ENCODE results near the gene EVA1B. TPM values are rescaled to one million over a fixed set of nuclear protein-coding genes. Genes with fewer than 3 reads are reported as not detected.
A peak's percentile ranks its signal among the peaks of the same experiment; 100 is the strongest.

EVA1B gene
- total RNA-seq, 1 experiment from 2014 or later: 32.0 TPM

DNA sequence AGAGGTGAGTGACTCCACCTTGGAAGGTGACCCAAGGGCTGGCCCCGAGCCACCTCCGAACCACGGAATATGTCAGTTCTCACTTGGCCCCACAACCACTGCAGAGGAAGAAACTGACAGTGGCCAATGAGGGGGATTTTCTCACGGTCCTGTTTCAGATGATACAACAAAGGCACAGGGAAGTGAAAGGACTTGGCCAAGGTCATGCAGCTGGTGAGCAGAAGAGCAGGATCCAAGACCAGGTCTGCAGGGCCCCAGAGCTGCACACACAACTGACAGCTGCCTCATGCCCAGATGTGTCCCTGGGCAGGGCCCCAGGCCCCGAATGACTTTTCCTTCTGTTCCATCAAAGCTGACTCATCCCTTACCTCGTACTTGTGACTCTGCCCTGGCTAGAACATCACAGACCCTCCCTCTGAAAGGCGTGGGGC is 25.8 kb upstream of the EVA1B start:
- POLR2A ChIA-PET: interaction anchor here (0.9 kb wide), 1 partner anchor 11 kb away, joined by 3 read pairs; no protein-coding TSS in a partner anchor
- H3K27ac Mint-ChIP-seq: peak overlapping the region; percentile 19; the same call in 1 of the 2 replicates
- no peaks in the 10 kb centered on the region for H3K9me3 Mint-ChIP-seq
- DNase-seq (ENCODE audit: low spot score): no peak
- ATAC-seq: no peak
- H3K36me3 Mint-ChIP-seq: peaks cover 27% of the 10 kb centered on the region
- H3K27me3 Mint-ChIP-seq (ENCODE audit: low read depth): no peaks in the 10 kb centered on the region
- peaks cover 8% of the 10 kb centered on the region for H3K4me1 Mint-ChIP-seq
- no peak overlapping the region for H3K4me3 Mint-ChIP-seq
- TF ChIP-seq, protein P1, sequence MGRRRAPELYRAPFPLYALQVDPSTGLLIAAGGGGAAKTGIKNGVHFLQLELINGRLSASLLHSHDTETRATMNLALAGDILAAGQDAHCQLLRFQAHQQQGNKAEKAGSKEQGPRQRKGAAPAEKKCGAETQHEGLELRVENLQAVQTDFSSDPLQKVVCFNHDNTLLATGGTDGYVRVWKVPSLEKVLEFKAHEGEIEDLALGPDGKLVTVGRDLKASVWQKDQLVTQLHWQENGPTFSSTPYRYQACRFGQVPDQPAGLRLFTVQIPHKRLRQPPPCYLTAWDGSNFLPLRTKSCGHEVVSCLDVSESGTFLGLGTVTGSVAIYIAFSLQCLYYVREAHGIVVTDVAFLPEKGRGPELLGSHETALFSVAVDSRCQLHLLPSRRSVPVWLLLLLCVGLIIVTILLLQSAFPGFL (CRISPR knock-in tag; IDR thresholded peaks at IDR 0.05; ENCODE audit: borderline replicate concordance): no peak
- no peak for TF ChIP-seq ZNF219 (CRISPR knock-in tag; IDR thresholded peaks at IDR 0.05; ENCODE audit: borderline replicate concordance)
- TF ChIP-seq, protein P2, sequence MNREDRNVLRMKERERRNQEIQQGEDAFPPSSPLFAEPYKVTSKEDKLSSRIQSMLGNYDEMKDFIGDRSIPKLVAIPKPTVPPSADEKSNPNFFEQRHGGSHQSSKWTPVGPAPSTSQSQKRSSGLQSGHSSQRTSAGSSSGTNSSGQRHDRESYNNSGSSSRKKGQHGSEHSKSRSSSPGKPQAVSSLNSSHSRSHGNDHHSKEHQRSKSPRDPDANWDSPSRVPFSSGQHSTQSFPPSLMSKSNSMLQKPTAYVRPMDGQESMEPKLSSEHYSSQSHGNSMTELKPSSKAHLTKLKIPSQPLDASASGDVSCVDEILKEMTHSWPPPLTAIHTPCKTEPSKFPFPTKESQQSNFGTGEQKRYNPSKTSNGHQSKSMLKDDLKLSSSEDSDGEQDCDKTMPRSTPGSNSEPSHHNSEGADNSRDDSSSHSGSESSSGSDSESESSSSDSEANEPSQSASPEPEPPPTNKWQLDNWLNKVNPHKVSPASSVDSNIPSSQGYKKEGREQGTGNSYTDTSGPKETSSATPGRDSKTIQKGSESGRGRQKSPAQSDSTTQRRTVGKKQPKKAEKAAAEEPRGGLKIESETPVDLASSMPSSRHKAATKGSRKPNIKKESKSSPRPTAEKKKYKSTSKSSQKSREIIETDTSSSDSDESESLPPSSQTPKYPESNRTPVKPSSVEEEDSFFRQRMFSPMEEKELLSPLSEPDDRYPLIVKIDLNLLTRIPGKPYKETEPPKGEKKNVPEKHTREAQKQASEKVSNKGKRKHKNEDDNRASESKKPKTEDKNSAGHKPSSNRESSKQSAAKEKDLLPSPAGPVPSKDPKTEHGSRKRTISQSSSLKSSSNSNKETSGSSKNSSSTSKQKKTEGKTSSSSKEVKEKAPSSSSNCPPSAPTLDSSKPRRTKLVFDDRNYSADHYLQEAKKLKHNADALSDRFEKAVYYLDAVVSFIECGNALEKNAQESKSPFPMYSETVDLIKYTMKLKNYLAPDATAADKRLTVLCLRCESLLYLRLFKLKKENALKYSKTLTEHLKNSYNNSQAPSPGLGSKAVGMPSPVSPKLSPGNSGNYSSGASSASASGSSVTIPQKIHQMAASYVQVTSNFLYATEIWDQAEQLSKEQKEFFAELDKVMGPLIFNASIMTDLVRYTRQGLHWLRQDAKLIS (CRISPR knock-in tag; IDR thresholded peaks at IDR 0.05; ENCODE audit: borderline replicate concordance): no peak
- TF ChIP-seq, protein P3, sequence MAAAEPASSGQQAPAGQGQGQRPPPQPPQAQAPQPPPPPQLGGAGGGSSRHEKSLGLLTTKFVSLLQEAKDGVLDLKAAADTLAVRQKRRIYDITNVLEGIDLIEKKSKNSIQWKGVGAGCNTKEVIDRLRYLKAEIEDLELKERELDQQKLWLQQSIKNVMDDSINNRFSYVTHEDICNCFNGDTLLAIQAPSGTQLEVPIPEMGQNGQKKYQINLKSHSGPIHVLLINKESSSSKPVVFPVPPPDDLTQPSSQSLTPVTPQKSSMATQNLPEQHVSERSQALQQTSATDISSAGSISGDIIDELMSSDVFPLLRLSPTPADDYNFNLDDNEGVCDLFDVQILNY (CRISPR knock-in tag; IDR thresholded peaks at IDR 0.05): no peak
- TF ChIP-seq, protein P4, sequence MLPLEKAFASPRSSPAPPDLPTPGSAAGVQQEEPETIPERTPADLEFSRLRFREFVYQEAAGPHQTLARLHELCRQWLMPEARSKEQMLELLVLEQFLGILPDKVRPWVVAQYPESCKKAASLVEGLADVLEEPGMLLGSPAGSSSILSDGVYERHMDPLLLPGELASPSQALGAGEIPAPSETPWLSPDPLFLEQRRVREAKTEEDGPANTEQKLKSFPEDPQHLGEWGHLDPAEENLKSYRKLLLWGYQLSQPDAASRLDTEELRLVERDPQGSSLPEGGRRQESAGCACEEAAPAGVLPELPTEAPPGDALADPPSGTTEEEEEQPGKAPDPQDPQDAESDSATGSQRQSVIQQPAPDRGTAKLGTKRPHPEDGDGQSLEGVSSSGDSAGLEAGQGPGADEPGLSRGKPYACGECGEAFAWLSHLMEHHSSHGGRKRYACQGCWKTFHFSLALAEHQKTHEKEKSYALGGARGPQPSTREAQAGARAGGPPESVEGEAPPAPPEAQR (CRISPR knock-in tag; IDR thresholded peaks at IDR 0.05): no peak
- CTCF ChIA-PET: interaction anchor here (1.0 to 7.0 kb wide), 2 partner anchors 18 to 73 kb away, joined by 3 to 72 read pairs; no protein-coding TSS in a partner anchor

DNA sequence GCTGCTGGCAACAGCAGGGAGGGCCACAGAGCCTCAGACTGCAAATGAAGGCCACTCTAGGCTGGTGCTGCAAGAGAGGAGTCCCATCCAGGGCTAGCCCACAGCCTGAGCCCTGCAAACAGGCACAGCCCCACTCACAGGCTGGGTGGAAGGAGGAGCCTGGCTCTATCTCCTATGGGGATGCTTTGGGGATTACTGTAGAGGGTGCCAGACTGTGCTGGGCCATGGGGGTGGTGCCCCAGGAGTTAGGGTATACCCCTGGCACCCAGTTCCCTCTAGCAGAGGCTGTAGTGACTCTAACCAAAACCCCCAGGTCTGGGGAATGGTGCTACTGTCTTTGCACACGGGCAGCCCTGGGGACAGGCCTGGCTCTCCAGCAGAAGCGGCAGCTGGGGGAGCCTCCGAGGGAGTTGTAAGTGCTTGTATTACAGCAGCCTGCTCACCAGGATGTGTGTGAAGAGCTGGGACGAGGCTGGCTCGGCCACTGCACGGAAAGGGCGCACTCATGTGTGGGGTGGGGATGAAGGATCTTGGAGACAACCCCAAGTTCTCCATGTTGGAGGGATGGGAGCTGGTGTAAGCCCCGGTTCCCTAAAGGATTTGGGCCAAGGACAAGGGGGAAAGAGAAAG is 23.4 kb upstream of the EVA1B start:
- DNase-seq (ENCODE audit: low spot score) (no peak), ATAC-seq (no peak)
- Mint-ChIP-seq H3K9me3 (no peaks in the 10 kb centered on the region), H3K4me1 (no peaks in the 10 kb centered on the region), H3K36me3 (peaks cover 19% of the 10 kb centered on the region), H3K27me3 (ENCODE audit: low read depth) (no peaks in the 10 kb centered on the region), H3K4me3 (no peak overlapping the region), H3K27ac (no peak overlapping the region)
- POLR2A ChIA-PET: no interaction called here
- CTCF ChIA-PET: interaction anchor here (1.2 to 7.0 kb wide), 2 partner anchors 21 to 212 kb away, joined by 3 to 72 read pairs; no protein-coding TSS in a partner anchor
- no peak for TF ChIP-seq ZNF263 (CRISPR knock-in tag; IDR thresholded peaks at IDR 0.05; ENCODE audit: low read depth)
- TF ChIP-seq, protein P5, sequence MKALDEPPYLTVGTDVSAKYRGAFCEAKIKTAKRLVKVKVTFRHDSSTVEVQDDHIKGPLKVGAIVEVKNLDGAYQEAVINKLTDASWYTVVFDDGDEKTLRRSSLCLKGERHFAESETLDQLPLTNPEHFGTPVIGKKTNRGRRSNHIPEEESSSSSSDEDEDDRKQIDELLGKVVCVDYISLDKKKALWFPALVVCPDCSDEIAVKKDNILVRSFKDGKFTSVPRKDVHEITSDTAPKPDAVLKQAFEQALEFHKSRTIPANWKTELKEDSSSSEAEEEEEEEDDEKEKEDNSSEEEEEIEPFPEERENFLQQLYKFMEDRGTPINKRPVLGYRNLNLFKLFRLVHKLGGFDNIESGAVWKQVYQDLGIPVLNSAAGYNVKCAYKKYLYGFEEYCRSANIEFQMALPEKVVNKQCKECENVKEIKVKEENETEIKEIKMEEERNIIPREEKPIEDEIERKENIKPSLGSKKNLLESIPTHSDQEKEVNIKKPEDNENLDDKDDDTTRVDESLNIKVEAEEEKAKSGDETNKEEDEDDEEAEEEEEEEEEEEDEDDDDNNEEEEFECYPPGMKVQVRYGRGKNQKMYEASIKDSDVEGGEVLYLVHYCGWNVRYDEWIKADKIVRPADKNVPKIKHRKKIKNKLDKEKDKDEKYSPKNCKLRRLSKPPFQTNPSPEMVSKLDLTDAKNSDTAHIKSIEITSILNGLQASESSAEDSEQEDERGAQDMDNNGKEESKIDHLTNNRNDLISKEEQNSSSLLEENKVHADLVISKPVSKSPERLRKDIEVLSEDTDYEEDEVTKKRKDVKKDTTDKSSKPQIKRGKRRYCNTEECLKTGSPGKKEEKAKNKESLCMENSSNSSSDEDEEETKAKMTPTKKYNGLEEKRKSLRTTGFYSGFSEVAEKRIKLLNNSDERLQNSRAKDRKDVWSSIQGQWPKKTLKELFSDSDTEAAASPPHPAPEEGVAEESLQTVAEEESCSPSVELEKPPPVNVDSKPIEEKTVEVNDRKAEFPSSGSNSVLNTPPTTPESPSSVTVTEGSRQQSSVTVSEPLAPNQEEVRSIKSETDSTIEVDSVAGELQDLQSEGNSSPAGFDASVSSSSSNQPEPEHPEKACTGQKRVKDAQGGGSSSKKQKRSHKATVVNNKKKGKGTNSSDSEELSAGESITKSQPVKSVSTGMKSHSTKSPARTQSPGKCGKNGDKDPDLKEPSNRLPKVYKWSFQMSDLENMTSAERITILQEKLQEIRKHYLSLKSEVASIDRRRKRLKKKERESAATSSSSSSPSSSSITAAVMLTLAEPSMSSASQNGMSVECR (CRISPR knock-in tag; IDR thresholded peaks at IDR 0.05; ENCODE audit: borderline replicate concordance): no peak
- no peak for TF ChIP-seq NFATC4 (CRISPR knock-in tag; IDR thresholded peaks at IDR 0.05)
- TF ChIP-seq MXD4 (CRISPR knock-in tag; IDR thresholded peaks at IDR 0.05; ENCODE audit: borderline replicate concordance): no peak
- no peak for TF ChIP-seq ATF1 (CRISPR knock-in tag; IDR thresholded peaks at IDR 0.05)
- TF ChIP-seq, protein P6, sequence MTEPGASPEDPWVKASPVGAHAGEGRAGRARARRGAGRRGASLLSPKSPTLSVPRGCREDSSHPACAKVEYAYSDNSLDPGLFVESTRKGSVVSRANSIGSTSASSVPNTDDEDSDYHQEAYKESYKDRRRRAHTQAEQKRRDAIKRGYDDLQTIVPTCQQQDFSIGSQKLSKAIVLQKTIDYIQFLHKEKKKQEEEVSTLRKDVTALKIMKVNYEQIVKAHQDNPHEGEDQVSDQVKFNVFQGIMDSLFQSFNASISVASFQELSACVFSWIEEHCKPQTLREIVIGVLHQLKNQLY (CRISPR knock-in tag; IDR thresholded peaks at IDR 0.05): no peak
- TF ChIP-seq JUN (CRISPR knock-in tag; IDR thresholded peaks at IDR 0.05): no peak
- TF ChIP-seq, protein P7, sequence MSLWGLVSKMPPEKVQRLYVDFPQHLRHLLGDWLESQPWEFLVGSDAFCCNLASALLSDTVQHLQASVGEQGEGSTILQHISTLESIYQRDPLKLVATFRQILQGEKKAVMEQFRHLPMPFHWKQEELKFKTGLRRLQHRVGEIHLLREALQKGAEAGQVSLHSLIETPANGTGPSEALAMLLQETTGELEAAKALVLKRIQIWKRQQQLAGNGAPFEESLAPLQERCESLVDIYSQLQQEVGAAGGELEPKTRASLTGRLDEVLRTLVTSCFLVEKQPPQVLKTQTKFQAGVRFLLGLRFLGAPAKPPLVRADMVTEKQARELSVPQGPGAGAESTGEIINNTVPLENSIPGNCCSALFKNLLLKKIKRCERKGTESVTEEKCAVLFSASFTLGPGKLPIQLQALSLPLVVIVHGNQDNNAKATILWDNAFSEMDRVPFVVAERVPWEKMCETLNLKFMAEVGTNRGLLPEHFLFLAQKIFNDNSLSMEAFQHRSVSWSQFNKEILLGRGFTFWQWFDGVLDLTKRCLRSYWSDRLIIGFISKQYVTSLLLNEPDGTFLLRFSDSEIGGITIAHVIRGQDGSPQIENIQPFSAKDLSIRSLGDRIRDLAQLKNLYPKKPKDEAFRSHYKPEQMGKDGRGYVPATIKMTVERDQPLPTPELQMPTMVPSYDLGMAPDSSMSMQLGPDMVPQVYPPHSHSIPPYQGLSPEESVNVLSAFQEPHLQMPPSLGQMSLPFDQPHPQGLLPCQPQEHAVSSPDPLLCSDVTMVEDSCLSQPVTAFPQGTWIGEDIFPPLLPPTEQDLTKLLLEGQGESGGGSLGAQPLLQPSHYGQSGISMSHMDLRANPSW (CRISPR knock-in tag; conservative IDR thresholded peaks at IDR 0.05; ENCODE audit: low read depth): no peak
- TF ChIP-seq, protein P8, sequence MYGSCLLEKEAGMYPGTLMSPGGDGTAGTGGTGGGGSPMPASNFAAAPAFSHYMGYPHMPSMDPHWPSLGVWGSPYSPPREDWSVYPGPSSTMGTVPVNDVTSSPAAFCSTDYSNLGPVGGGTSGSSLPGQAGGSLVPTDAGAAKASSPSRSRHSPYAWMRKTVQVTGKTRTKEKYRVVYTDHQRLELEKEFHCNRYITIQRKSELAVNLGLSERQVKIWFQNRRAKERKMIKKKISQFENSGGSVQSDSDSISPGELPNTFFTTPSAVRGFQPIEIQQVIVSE (CRISPR knock-in tag; IDR thresholded peaks at IDR 0.05; ENCODE audit: borderline replicate concordance): no peak
- no peak for TF ChIP-seq OVOL2 (CRISPR knock-in tag; IDR thresholded peaks at IDR 0.05; ENCODE audit: borderline replicate concordance)

Data from WTC11 (cell line).